HG03469 (cell line): Measurements from ENCODE around the gene TCEAL2.
"Not testable (repeated sequence)": the region's sequence is repeated elsewhere in the genome, so short reads cannot be mapped to it uniquely, and the experiment has no call there.

Source experiments
- ATAC-seq: cut with Tn5 transposase; IDR thresholded peaks from one replicate; pipeline ENCODE4 v1.9.1; 2021; ENCODE audit warnings: mild to moderate bottlenecking, moderate library complexity, moderate number of reproducible peaks; ENCODE audit not compliant: unreplicated experiment

The TCEAL2 gene

DNA sequence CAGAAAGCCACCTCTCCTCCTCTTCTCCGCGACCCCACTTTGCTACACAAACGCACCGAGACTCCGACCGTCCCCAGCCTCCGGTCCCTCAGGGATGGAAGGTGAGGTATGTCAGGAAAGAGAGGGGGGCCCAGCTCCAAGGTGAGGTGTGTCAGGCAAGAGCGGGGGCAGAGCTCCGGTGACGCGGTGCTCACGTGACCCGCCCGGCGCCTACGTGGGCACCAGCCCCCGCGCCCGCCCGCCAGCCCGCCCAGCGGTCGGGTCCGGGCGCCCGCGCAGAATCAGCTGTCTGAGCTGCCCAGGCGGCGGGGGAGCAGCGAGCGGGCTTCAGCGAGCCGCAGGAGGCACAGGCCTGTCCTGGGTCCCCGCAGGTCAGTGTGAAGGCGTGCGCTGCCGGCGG, at the start of gene TCEAL2:
Gene TCEAL2, plus strand, starts transcription at position 244 of the 400 bp plus-strand sequence. CDS start 1,152 bp downstream, outside the sequence.
- ATAC-seq = not testable (repeated sequence)

GRCh38 chrX:102077426-102077825, 48.1 kb upstream of the TCEAL2 start:
- ATAC-seq = no peak

DNA sequence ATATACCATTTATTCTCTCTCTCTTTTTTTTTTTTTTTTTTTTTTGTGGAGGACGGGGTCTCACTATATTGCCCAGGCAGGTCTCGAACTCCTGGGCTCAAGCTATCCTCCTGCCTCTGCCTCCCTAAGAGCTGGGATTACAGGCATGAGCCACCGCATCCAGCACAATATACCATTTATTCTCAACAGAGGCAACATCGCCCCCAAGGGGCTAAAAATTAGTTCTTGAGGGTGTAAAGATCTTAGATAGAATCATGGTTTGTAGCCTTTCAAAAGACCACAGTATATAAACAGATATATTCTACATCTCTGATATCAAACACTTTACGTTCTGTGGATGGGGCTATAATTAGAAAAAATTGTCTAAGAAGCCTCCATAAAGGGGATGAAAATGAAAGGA, 39.8 kb upstream of the TCEAL2 start:
- ATAC-seq = no peak

GRCh38 chrX:102113367-102113766, 12.1 kb upstream of the TCEAL2 start:
- no peak for ATAC-seq

GRCh38 chrX:102115748-102116147, 9.7 kb upstream of the TCEAL2 start:
- ATAC-seq = no peak

GRCh38 chrX:102125014-102125413, 465 bp upstream of the TCEAL2 start:
- not testable (repeated sequence) for ATAC-seq

GRCh38 chrX:102126080-102126818, 770 bp downstream of the TCEAL2 start:
- ATAC-seq = not testable (repeated sequence)

- no peak for ATAC-seq
Observed at GRCh38 chrX:102126863-102127262, 1.4 kb downstream of the TCEAL2 start.

DNA sequence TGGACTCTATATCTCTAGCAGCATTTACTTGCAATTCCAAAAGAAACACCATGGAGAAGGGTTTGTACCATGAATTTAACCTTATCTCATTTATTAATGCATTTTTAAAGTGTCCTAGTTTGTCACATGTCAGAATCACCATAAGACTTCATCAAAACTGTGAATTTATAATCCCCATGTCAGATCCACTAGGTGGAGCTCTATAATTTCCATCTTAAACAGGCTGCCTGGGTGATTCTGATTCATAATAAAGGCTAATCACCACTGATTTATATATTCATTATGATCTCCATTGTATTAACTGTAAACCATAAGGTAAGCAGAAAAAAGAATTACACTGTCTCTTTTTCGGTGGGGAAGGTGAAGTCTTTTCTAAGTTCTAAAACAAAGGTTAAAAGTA, 4.0 kb downstream of the TCEAL2 start:
- ATAC-seq = no peak

GRCh38 chrX:102138064-102138463, 12.6 kb downstream of the TCEAL2 start:
- no peak for ATAC-seq

DNA sequence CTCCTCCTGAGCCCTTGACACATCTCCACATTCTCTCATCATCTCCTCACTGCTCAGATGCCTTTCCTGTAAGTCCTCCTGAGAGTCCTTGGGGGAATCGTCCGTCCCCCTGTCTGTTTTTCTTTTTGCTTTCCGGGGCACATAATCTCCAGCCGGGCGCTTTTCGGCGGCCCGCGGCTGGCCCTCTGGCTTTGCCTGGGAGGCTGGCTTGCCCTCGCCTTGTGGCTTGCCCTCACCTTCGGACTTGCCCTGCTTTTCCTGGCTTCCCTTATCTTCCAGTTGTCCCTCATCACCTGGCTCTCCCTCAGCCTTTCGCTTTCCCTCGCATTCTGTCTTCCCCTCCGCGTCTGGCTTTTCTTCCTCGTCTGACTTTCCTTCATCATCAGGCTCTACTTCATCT, 15.4 kb downstream of the TCEAL2 start:
- not testable (repeated sequence) for ATAC-seq

DNA sequence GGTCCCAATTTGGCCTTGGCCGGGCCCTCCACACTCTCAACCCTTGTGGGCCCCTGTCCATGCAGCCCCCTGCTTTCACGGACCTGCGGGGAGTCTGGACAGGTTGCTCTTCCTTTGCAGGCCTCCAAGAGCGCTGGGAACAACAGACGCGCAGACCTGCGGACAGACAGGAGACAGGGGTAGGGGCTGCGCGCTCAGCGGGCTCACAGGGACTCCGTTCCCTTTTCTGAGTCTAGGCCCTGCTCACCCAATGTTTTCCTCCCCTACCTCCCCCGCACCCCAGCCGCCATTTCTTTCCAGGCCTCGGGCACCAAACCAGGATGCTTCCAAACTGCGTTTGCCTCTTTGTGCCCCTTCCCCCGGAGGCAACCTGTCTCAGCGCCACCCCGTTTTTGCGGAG, 16.2 kb downstream of the TCEAL2 start:
- not testable (repeated sequence) for ATAC-seq

DNA sequence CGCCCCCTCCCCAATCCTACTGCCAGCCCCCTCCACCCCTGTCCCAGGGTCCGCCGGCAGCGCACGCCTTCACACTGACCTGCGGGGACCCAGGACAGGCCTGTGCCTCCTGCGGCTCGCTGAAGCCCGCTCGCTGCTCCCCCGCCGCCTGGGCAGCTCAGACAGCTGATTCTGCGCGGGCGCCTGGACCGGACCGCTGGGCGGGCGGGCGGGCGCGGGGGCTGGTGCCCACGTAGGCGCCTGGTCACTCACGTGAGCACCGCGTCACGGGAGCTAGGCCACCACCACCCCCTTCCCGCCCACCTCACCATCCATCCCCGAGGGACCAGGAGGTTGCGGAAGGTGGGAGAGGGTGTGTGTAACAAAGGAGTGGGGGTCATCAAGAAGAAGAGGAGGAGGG, 16.8 kb downstream of the TCEAL2 start, which contains the start of gene TCEAL6:
Gene TCEAL6, minus strand, starts transcription at position 208 of the 400 bp plus-strand sequence.
- ATAC-seq = not testable (repeated sequence)

- no peak for ATAC-seq
Observed at GRCh38 chrX:102154218-102154860, 28.9 kb downstream of the TCEAL2 start.

GRCh38 chrX:102154900-102155805, 29.7 kb downstream of the TCEAL2 start:
- ATAC-seq = no peak

DNA sequence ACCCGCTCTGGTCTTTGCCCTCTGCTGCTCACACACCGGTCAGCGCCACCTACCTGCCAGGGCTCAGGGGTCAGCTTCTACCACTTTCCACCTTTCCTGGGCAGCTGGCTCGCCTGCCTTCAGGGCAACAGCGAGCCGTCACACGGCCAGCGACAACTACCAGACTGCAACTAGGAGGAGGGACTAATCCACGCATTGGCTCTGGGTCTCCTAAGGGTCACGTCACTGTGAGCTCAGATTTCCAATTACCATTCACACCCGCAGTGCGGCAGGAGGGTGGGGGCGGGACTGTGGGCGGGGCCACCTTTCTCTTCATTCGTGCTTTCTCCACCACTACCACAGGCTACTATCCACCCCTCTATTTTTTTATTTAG, 30.3 kb downstream of the TCEAL2 start, which contains the start of gene BEX5:
Gene BEX5, minus strand, starts transcription at position 172 of the 374 bp plus-strand sequence. CDS start 1,712 bp downstream, outside the sequence.
- peak; percentile 81 for ATAC-seq
